GM13977 (cell line): ENCODE measurements around the gene HEG1.

Experiments used
- DNase-seq: peaks from one replicate; pipeline ENCODE4 v3.0.0; 2012; ENCODE audit warnings: low spot score
- CTCF ChIP-seq: IDR thresholded peaks from 2 replicates; pipeline ENCODE4 v1.5.1; 2012; ENCODE audit warnings: mild to moderate bottlenecking, control low read depth; ENCODE audit not compliant: insufficient read depth; ENCODE audit errors: extremely low read depth, missing control alignments
- in situ Hi-C: fragments of 300-500 bp; cut with MboI; formaldehyde crosslinking; loops from one replicate; pipeline ENCODE4 v1.12.0; 2022; ENCODE audit warnings: low sequenced_read_pairs, low pct_unique_long_range_greater_than_20kb, mixed read lengths, inconsistent platforms; ENCODE audit not compliant: unreplicated experiment

Gene HEG1

GRCh38 chr3:125051715-125052581 lies 3.8 kb downstream of the HEG1 start:
- in situ Hi-C loops: no loop called here
- no peak for TF ChIP-seq CTCF
- peak; percentile 74 for DNase-seq

GRCh38 chr3:125051205-125051604 lies 4.6 kb downstream of the HEG1 start:
- in situ Hi-C loops: no loop called here
- no peak for DNase-seq

DNA sequence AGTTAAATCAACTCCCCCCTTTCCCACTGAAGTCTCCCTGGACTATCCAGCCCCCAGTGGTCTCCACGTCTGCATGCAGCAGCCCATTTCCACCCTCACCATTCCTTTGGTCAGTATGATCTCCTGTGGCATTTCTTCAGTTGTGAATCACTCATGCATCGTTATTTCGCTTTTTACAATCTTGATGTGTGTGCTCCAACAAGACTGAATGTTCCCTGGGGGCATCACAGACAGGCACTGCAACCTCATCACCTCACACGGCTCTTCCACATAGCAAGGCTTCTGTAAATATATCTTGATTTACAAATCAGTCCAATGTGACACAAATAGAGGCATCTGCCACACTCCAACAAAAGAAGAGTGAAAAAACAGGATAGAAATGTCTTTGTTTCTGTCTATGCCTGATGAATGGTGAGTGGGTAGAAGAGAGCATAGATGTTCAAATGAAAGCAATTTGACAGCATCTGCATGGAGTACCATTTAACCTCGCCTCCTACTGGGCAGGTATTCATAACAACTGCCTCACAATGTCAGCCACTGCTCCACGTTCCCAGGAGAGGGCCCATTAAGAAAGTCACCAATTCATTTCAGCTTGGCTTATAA lies 5.2 kb downstream of the HEG1 start:
- TF ChIP-seq CTCF: no peak
- no peak for DNase-seq
- in situ Hi-C loops: no loop called here

More at GRCh38 chr3:125051205-125051604, 4.6 kb downstream of the HEG1 start:
- TF ChIP-seq CTCF: no peak

- no peak for DNase-seq
- in situ Hi-C loops: no loop called here
- TF ChIP-seq CTCF: no peak
These were observed 7.5 kb downstream of the HEG1 start for GRCh38 chr3:125048282-125048681.

- no peak for DNase-seq
- in situ Hi-C loops: no loop called here
- TF ChIP-seq CTCF: no peak
These were observed 9.8 kb downstream of the HEG1 start for GRCh38 chr3:125045965-125046364.

GRCh38 chr3:125045194-125045593 lies 10.6 kb downstream of the HEG1 start:
- no peak for TF ChIP-seq CTCF
- DNase-seq: no peak
- in situ Hi-C loops: no loop called here
